IMR-90 (cell line): Measurements from ENCODE around the gene TMEM60. TPM values are rescaled to one million over a fixed set of nuclear protein-coding genes. Genes with fewer than 3 reads are reported as not detected.

ENCODE experiments used
- ATAC-seq: fragments of 200-7000 bp; cut with Tn5 transposase; 2 replicates; pipeline ENCODE4 v1.9.1; 2020; ENCODE audit warnings: low read depth, mild to moderate bottlenecking, moderate library complexity
- BruUV-seq: library from RNA; stranded (reverse); fragments of 400-500 nt; replicated peaks from 2 replicates; lab custom pipeline; 2021; lab: Mats Ljungman, UMichigan
- CTCF ChIA-PET: fragments of 300-600 bp; formaldehyde crosslinking; extraction: SDS; loops from one replicate; lab custom pipeline; 2021; ENCODE audit warnings: antibody characterized with exemption; lab: Yijun Ruan, JAX
- POLR2A ChIA-PET: fragments of 300-600 bp; sonication (Branson Sonifier 250); formaldehyde crosslinking; loops from one replicate; lab custom pipeline; 2022; ENCODE audit warnings: antibody characterized with exemption; ENCODE audit not compliant: unreplicated experiment; lab: Charles Lee
- DNase-seq: peaks from one replicate; pipeline ENCODE4 v3.0.0; 2013
- H2AFZ ChIP-seq: replicated peaks from 2 replicates; pipeline ENCODE3; 2013; ENCODE audit warnings: low read length, mild to moderate bottlenecking; ENCODE audit not compliant: poor library complexity
- H2AK5ac ChIP-seq: 2 replicates; pipeline ENCODE4 v1.6.1; 2013; ENCODE audit warnings: low read depth, low read length, inconsistent platforms
- H2AK9ac ChIP-seq: replicated peaks from 2 replicates; pipeline ENCODE3; 2013; ENCODE audit warnings: mild to moderate bottlenecking, low read depth, low read length, moderate library complexity; ENCODE audit not compliant: poor library complexity
- H2BK120ac ChIP-seq: 2 replicates; pipeline ENCODE4 v1.6.1; 2013; ENCODE audit warnings: low read depth, low read length, inconsistent platforms
- H2BK15ac ChIP-seq: 3 replicates; pipeline ENCODE4 v1.6.1; 2013; ENCODE audit warnings: low read depth, low read length, inconsistent platforms
- H2BK20ac ChIP-seq: 2 replicates; pipeline ENCODE4 v1.6.1; 2013; ENCODE audit warnings: low read depth, mild to moderate bottlenecking, inconsistent platforms, low read length, moderate library complexity
- H2BK5ac ChIP-seq: 2 replicates; pipeline ENCODE4 v1.6.1; 2013; ENCODE audit warnings: mild to moderate bottlenecking, low read depth, low read length, inconsistent platforms; ENCODE audit not compliant: poor library complexity, severe bottlenecking
- H3K14ac ChIP-seq: replicated peaks from 2 replicates; pipeline ENCODE4 v1.6.1; 2013; ENCODE audit warnings: low read depth, low read length, inconsistent platforms
- H3K18ac ChIP-seq: 2 replicates; pipeline ENCODE4 v1.6.1; 2013; ENCODE audit warnings: low read depth, low read length, control low read depth
- H3K23ac ChIP-seq: 2 replicates; pipeline ENCODE4 v1.6.1; 2013; ENCODE audit warnings: low read depth, low read length, inconsistent platforms
- H3K27ac ChIP-seq: 2 replicates; pipeline ENCODE4 v1.5.1; 2013; ENCODE audit warnings: mild to moderate bottlenecking, control low read depth, low read length; ENCODE audit not compliant: insufficient read depth
- H3K27me3 ChIP-seq: 2 replicates; pipeline ENCODE4 v1.6.1; 2013; ENCODE audit warnings: low read length; ENCODE audit not compliant: control insufficient read depth, insufficient read depth
- H3K36me3 ChIP-seq: 2 replicates; pipeline ENCODE4 v1.6.1; 2013; ENCODE audit warnings: low read length, mixed read lengths; ENCODE audit not compliant: control insufficient read depth, insufficient read depth
- H3K4ac ChIP-seq: 2 replicates; pipeline ENCODE4 v1.6.1; 2013; ENCODE audit warnings: low read depth, low read length, inconsistent platforms
- H3K4me1 ChIP-seq: 2 replicates; pipeline ENCODE4 v1.6.1; 2013; ENCODE audit warnings: low read length, mixed read lengths; ENCODE audit not compliant: control insufficient read depth, insufficient read depth
- H3K4me2 ChIP-seq: 2 replicates; pipeline ENCODE4 v1.6.1; 2013; ENCODE audit warnings: low read depth, mild to moderate bottlenecking, control low read depth, low read length, moderate library complexity
- H3K4me3 ChIP-seq: 2 replicates; pipeline ENCODE4 v1.5.1; 2013; ENCODE audit warnings: low read depth, mild to moderate bottlenecking, control low read depth, low read length, moderate library complexity; ENCODE audit not compliant: insufficient read depth
- H3K56ac ChIP-seq: 2 replicates; pipeline ENCODE4 v1.6.1; 2013; ENCODE audit warnings: low read length, inconsistent platforms; ENCODE audit not compliant: insufficient read depth; ENCODE audit errors: extremely low read depth
- H3K79me1 ChIP-seq, 2 experiments: 2 replicates each; pipeline ENCODE4 v1.6.1; 2013; ENCODE audit warnings: low read length in 2 of 2, inconsistent platforms in 1 of 2, low read depth in 1 of 2
- H3K9ac ChIP-seq: 2 replicates; pipeline ENCODE4 v1.6.1; 2013; ENCODE audit warnings: low read depth, low read length, control low read depth
- H3K9me1 ChIP-seq: 2 replicates; pipeline ENCODE4 v1.6.1; 2013; ENCODE audit warnings: low read length, inconsistent platforms; ENCODE audit not compliant: insufficient read depth
- H3K9me3 ChIP-seq: 2 replicates; pipeline ENCODE4 v1.6.1; 2013; ENCODE audit warnings: low read length; ENCODE audit not compliant: control insufficient read depth, insufficient read depth
- H4K20me1 ChIP-seq: 2 replicates; pipeline ENCODE4 v1.6.1; 2013; ENCODE audit warnings: low read length, inconsistent platforms; ENCODE audit not compliant: insufficient read depth
- H4K5ac ChIP-seq: 2 replicates; pipeline ENCODE4 v1.6.1; 2013; ENCODE audit warnings: mild to moderate bottlenecking, low read depth, low read length, control low read depth
- H4K8ac ChIP-seq, 2 experiments: 2 replicates each; pipeline ENCODE4 v1.6.1; 2013; ENCODE audit warnings: low read depth in 2 of 2, low read length in 2 of 2, control low read depth in 1 of 2, inconsistent platforms in 1 of 2
- H4K91ac ChIP-seq: 2 replicates; pipeline ENCODE4 v1.6.1; 2013; ENCODE audit warnings: low read depth, low read length, inconsistent platforms; ENCODE audit not compliant: insufficient read depth
- BHLHE40 ChIP-seq: fragments of 150-350 bp; IDR thresholded peaks from 2 replicates; pipeline ENCODE4 v1.6.1; 2016; ENCODE audit warnings: mild to moderate bottlenecking, low read depth, low read length
- CEBPB ChIP-seq: IDR thresholded peaks from 2 replicates; pipeline ENCODE4 v1.6.1; 2012; ENCODE audit warnings: low read depth, low read length, improper control_type of control experiment
- CHD1 ChIP-seq: IDR thresholded peaks from 2 replicates; pipeline ENCODE4 v1.6.1; 2012; ENCODE audit warnings: low read depth, low read length, improper control_type of control experiment
- CTCF ChIP-seq: conservative IDR thresholded peaks from 2 replicates; pipeline ENCODE4 v1.5.1; 2012; ENCODE audit warnings: mild to moderate bottlenecking, low read depth, low read length, improper control_type of control experiment
- ELK1 ChIP-seq: fragments of 150-350 bp; IDR thresholded peaks from 2 replicates; pipeline ENCODE4 v1.6.1; 2016; ENCODE audit warnings: low read depth, mild to moderate bottlenecking, low read length, moderate library complexity, borderline replicate concordance
- FOS ChIP-seq: fragments of 150-350 bp; IDR thresholded peaks from 2 replicates; pipeline ENCODE4 v1.6.1; 2016; ENCODE audit warnings: low read depth, low read length
- MAFK ChIP-seq: IDR thresholded peaks from 2 replicates; pipeline ENCODE4 v1.6.1; 2012; ENCODE audit warnings: low read depth, low read length, improper control_type of control experiment
- MAZ ChIP-seq: IDR thresholded peaks from 2 replicates; pipeline ENCODE4 v1.6.1; 2012; ENCODE audit warnings: low read depth, mild to moderate bottlenecking, low read length, improper control_type of control experiment, moderate library complexity, borderline replicate concordance
- MXI1 ChIP-seq: IDR thresholded peaks from 2 replicates; pipeline ENCODE4 v1.6.1; 2012; ENCODE audit warnings: low read depth, mild to moderate bottlenecking, low read length, moderate library complexity, borderline replicate concordance
- NFE2L2 ChIP-seq: fragments of 150-350 bp; IDR thresholded peaks from 2 replicates; pipeline ENCODE4 v1.6.1; 2016; ENCODE audit warnings: low read depth, mild to moderate bottlenecking, low read length
- POLR2A ChIP-seq: IDR thresholded peaks from 2 replicates; pipeline ENCODE4 v1.6.1; 2012; ENCODE audit warnings: mild to moderate bottlenecking, low read depth, low read length
- RAD21 ChIP-seq: IDR thresholded peaks from 2 replicates; pipeline ENCODE4 v1.6.1; 2012; ENCODE audit warnings: low read length, improper control_type of control experiment
- RCOR1 ChIP-seq: IDR thresholded peaks from 2 replicates; pipeline ENCODE4 v1.6.1; 2012; ENCODE audit warnings: mild to moderate bottlenecking, low read length, improper control_type of control experiment; ENCODE audit not compliant: insufficient replicate concordance
- RFX5 ChIP-seq: IDR thresholded peaks from 2 replicates; pipeline ENCODE4 v1.8.0; 2012; ENCODE audit warnings: low read depth, mild to moderate bottlenecking, low read length, moderate library complexity
- SMC3 ChIP-seq: fragments of 150-350 bp; IDR thresholded peaks from 2 replicates; pipeline ENCODE4 v1.6.1; 2016; ENCODE audit warnings: low read depth, mild to moderate bottlenecking, antibody characterized with exemption, low read length, moderate library complexity
- USF2 ChIP-seq: fragments of 150-350 bp; IDR thresholded peaks from 2 replicates; pipeline ENCODE4 v1.6.1; 2017; ENCODE audit warnings: mild to moderate bottlenecking, antibody characterized with exemption, low read length, low read depth
- WGBS, 2 experiments: methylation state at CpG; one replicate each; pipeline versions ENCODE4 v1.1.5 to v1.1.7; 2013; ENCODE audit warnings: missing lambda C conversion rate in 2 of 2; ENCODE audit not compliant: insufficient read length in 1 of 2; ENCODE audit errors: extremely low coverage in 2 of 2; 5-methylcytosine and 5-hydroxymethylcytosine counted together
- dilution Hi-C: fragments of 300-500 bp; cut with HindIII; formaldehyde crosslinking; loops from one replicate; pipeline ENCODE4 v1.14.3; 2018; ENCODE audit warnings: low sequenced_read_pairs; ENCODE audit not compliant: unreplicated experiment
- in situ Hi-C: fragments of 300-500 bp; cut with MboI; formaldehyde crosslinking; loops from 3 replicates; pipeline ENCODE4 v1.14.3; 2019; ENCODE audit warnings: low sequenced_read_pairs, inconsistent platforms, mixed read lengths
- intact Hi-C: fragments of 100-400 bp; cut with micrococcal nuclease; formaldehyde crosslinking; loops from 2 replicates; pipeline ENCODE4 v1.10.0; 2022
- polyA plus RNA-seq, 3 experiments: library from polyadenylated mRNA; depleted of rRNA; stranded (reverse); fragments of >200 nt; gene quantifications; 2 replicates each; pipeline ENCODE4 v1.2.3, GENCODE V29; 2012; ENCODE audit warnings: low replicate concordance in 1 of 3
- total RNA-seq: library from RNA; depleted of rRNA; stranded (reverse); fragments of >200 nt; gene quantifications from 2 replicates; pipeline ENCODE4 v1.2.3, GENCODE V29; 2012

Gene TMEM60
- total and polyA plus RNA-seq, 2 of the 4 experiments (the other 2 are of a cell fraction): 9.9 to 17.2 TPM

- DNase-seq: no peak
- POLR2A ChIA-PET: no interaction called here
- Histone ChIP-seq H4K20me1 (no peaks in the 10 kb centered on the region), H3K36me3 (peaks cover 5% of the 10 kb centered on the region), H3K4me3 (no peak overlapping the region), H2BK15ac (no peak overlapping the region), H3K27me3 (no peaks in the 10 kb centered on the region), H3K4ac (no peak overlapping the region), H3K4me1 (no peaks in the 10 kb centered on the region), H3K9me3 (peaks cover 26% of the 10 kb centered on the region), H3K9ac (no peak overlapping the region), H3K18ac (no peak overlapping the region), H2AFZ (no peak overlapping the region), H4K8ac (no peak overlapping the region), H2AK5ac (no peak overlapping the region), H3K9me1 (no peaks in the 10 kb centered on the region), H2BK120ac (no peak overlapping the region), H3K14ac (no peak overlapping the region), H2BK5ac (no peak overlapping the region), H2BK20ac (no peak overlapping the region), H4K5ac (no peak overlapping the region), H3K4me2 (no peak overlapping the region), H3K79me1 (peaks cover 25 to 48% of the 10 kb centered on the region in 2 experiments), H2AK9ac (no peak overlapping the region), H3K23ac (no peak overlapping the region), H3K27ac (no peak overlapping the region), H4K91ac (no peak overlapping the region), H3K56ac (no peak overlapping the region)
- ATAC-seq: no peak
- intact Hi-C loops (no loop called here), in situ Hi-C loops (no loop called here), dilution Hi-C loops (no loop called here)
- WGBS, 2 experiments: 100% methylated on average over 1 of the region's 2 CpGs; no CpG with 5 or more reads in 1 of the 2 experiments
- no TSS peak for BruUV-seq
- CTCF ChIA-PET: interaction anchor here (0.9 kb wide), 1 partner anchor 31 kb away, joined by 3 read pairs; no protein-coding TSS in a partner anchor
- no peak for TF ChIP-seq CEBPB
- TF ChIP-seq FOS: no peak
- TF ChIP-seq NFE2L2: no peak
- no peak for TF ChIP-seq MXI1
- no peak for TF ChIP-seq SMC3
- TF ChIP-seq RFX5: no peak
- TF ChIP-seq ELK1: no peak
- TF ChIP-seq CTCF: no peak
- TF ChIP-seq CHD1: no peak
- no peak for TF ChIP-seq USF2
- TF ChIP-seq MAFK: no peak
- no peak for TF ChIP-seq BHLHE40
- no peak for TF ChIP-seq POLR2A
- no peak for TF ChIP-seq MAZ
- no peak for TF ChIP-seq RAD21
- TF ChIP-seq RCOR1: no peak
Measured at GRCh38 chr7:77823787-77824186, 25.6 kb upstream of the TMEM60 start.
